NCI-H345 treated with DMSO at 0.1 percent for 48 hours (cell line): ENCODE results near the gene MGAT3.
"Not testable (repeated sequence)": the region's sequence is repeated elsewhere in the genome, so short reads cannot be mapped to it uniquely, and the experiment has no call there.

Experiments used
- DNase-seq: peaks from one replicate; lab custom pipeline; 2025; ENCODE audit not compliant: unreplicated experiment; lab: John Stamatoyannopoulos, UW

The MGAT3 gene

GRCh38 chr22:39456522-39457197, at the start of gene MGAT3:
Gene MGAT3 (plus strand): TSS chr22:39457012. CDS start chr22:39487348, 30,336 bp downstream.
- no peak for DNase-seq

GRCh38 chr22:39408173-39408572, 48.6 kb upstream of the MGAT3 start:
- DNase-seq = no peak

- DNase-seq = no peak
Measured at GRCh38 chr22:39408807-39409206, 48.0 kb upstream of the MGAT3 start.

GRCh38 chr22:39409516-39410029, 47.2 kb upstream of the MGAT3 start:
- no peak for DNase-seq

GRCh38 chr22:39410264-39410663, 46.5 kb upstream of the MGAT3 start:
- DNase-seq = no peak

- not testable (repeated sequence) for DNase-seq
Measured at GRCh38 chr22:39411828-39412365, 44.9 kb upstream of the MGAT3 start.

GRCh38 chr22:39413204-39413603, 43.6 kb upstream of the MGAT3 start:
- not testable (repeated sequence) for DNase-seq

- no peak for DNase-seq
Measured at GRCh38 chr22:39414377-39414776, 42.4 kb upstream of the MGAT3 start.

GRCh38 chr22:39414886-39415285, 41.9 kb upstream of the MGAT3 start:
- no peak for DNase-seq

- no peak for DNase-seq
Measured at GRCh38 chr22:39415506-39415905, 41.3 kb upstream of the MGAT3 start.

GRCh38 chr22:39416319-39416718, 40.5 kb upstream of the MGAT3 start:
- DNase-seq = no peak

- no peak for DNase-seq
Measured at GRCh38 chr22:39417641-39418040, 39.2 kb upstream of the MGAT3 start.

- DNase-seq = no peak
Measured at GRCh38 chr22:39418696-39419095, 38.1 kb upstream of the MGAT3 start.

GRCh38 chr22:39419096-39419495, 37.7 kb upstream of the MGAT3 start:
- no peak for DNase-seq

GRCh38 chr22:39419911-39420310, 36.9 kb upstream of the MGAT3 start:
- DNase-seq = no peak

- DNase-seq = no peak
Measured at GRCh38 chr22:39421691-39422090, 35.1 kb upstream of the MGAT3 start.

GRCh38 chr22:39422101-39422500, 34.7 kb upstream of the MGAT3 start:
- no peak for DNase-seq

GRCh38 chr22:39422721-39423120, 34.1 kb upstream of the MGAT3 start:
- no peak for DNase-seq

- DNase-seq = no peak
Measured at GRCh38 chr22:39423976-39424375, 32.8 kb upstream of the MGAT3 start.

- DNase-seq = no peak
Measured at GRCh38 chr22:39426380-39427043, 30.3 kb upstream of the MGAT3 start.

- no peak for DNase-seq
Measured at GRCh38 chr22:39427751-39428596, 28.8 kb upstream of the MGAT3 start.
